ENCODE measurements around the gene KDM2B.

The KDM2B gene

DNA sequence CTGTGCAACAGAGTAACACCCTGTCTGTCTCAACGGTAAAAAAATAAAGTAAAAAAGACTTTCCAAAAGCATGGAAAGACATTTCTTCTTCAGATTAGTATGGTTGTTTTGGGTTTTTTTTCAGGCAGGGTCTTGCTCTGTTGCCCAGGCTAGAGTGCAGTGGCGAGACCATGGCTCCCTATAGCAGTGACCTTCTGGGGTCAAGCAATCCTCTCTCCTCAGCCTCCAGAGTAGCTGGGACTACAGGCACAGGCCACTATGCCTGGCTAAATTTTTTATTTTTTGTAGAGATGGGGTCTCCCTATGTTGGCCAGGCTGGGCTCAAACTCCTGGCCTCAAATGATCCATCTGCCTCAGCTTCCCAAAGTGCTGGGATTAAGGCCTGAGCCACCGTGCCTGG lies 72.8 kb downstream of the KDM2B start:
- no peak for DNase-seq (ENCODE audit: low read depth, low spot score)
- no peak for TF ChIP-seq CTCF (IDR thresholded peaks at IDR 0.05; ENCODE audit: low read depth, low read length)
- no peak overlapping the region for H3K4me3 ChIP-seq (ENCODE audit: low read depth, low read length)
- in situ Hi-C loops (cut with HindIII; ENCODE audit: low sequenced_read_pairs): no loop called here

DNA sequence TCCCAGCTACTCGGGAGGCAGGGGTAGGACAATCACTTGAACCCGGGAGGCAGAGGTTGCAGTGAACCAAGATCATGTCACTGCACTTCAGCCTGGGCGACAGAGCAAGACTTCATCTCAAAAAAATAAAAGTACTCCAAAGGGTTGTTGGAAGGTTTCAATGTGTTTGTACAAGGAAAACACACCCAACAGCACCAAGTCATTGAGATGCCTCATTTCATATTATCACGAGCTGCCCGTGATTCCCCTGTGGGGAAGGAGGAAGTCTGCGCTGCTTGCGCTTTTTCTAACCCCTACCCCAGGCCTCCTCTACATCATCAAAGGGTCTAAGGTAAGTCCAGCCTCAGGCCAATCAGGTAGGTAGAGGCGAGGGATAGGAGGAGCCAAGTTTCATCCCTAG lies 73.6 kb downstream of the KDM2B start:
- H3K4me3 ChIP-seq (ENCODE audit: low read depth, low read length): no peak overlapping the region
- no peak for TF ChIP-seq CTCF (IDR thresholded peaks at IDR 0.05; ENCODE audit: low read depth, low read length)
- DNase-seq (ENCODE audit: low read depth, low spot score): no peak
- in situ Hi-C loops (cut with HindIII; ENCODE audit: low sequenced_read_pairs): no loop called here

DNA sequence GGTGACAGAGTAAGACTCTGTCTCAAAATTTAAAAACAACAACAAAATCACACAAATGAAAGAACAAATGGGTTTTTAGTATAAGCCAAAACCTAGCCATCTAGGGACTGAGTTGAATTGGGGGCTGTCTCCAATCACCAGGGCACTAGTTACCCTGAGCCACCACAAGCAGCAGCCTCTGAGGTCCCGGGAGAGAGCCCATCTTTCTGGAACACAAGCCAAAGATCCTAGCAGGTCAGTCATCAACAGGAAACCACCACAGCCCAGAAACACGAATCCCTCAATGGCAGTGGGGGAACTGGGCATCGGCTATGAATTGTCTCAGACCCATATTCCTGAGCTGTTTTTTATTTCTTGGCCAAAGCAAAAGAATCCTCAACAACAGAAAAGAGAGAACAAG lies 75.3 kb downstream of the KDM2B start:
- no peak for DNase-seq (ENCODE audit: low read depth, low spot score)
- no peak for TF ChIP-seq CTCF (IDR thresholded peaks at IDR 0.05; ENCODE audit: low read depth, low read length)
- no peak overlapping the region for H3K4me3 ChIP-seq (ENCODE audit: low read depth, low read length)
- in situ Hi-C loops (cut with HindIII; ENCODE audit: low sequenced_read_pairs): no loop called here

GRCh38 chr12:121504505-121504904 lies 76.3 kb downstream of the KDM2B start:
- no peak for DNase-seq (ENCODE audit: low read depth, low spot score)
- no peak overlapping the region for H3K4me3 ChIP-seq (ENCODE audit: low read depth, low read length)
- TF ChIP-seq CTCF (IDR thresholded peaks at IDR 0.05; ENCODE audit: low read depth, low read length): no peak
- in situ Hi-C loops (cut with HindIII; ENCODE audit: low sequenced_read_pairs): no loop called here

GRCh38 chr12:121503395-121503794 lies 77.4 kb downstream of the KDM2B start:
- in situ Hi-C loops (cut with HindIII; ENCODE audit: low sequenced_read_pairs): no loop called here

DNA sequence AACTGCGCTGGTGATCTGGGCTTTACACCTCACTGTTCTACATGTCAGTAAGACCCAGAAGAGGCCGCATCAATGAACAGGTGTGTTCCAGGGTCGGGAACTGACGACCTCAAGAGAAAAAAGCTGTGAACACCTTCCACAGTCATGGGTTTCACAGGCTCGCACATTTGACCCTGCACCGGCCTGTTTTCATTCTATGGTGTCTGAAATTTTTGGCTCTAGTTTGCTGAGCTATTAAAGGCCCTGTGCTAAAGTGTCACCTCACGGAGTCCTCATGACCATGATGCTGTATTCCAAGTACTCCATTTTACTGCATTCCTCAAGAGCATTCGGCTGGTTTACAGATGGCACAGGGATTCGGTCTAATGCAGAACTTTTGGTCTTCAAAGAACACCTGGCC lies 78.9 kb downstream of the KDM2B start:
- TF ChIP-seq CTCF (IDR thresholded peaks at IDR 0.05; ENCODE audit: low read depth, low read length): no peak
- no peak for DNase-seq (ENCODE audit: low read depth, low spot score)
- H3K4me3 ChIP-seq (ENCODE audit: low read depth, low read length): no peak overlapping the region
- in situ Hi-C loops (cut with HindIII; ENCODE audit: low sequenced_read_pairs): no loop called here

More at GRCh38 chr12:121503395-121503794, 77.4 kb downstream of the KDM2B start:
- no peak overlapping the region for H3K4me3 ChIP-seq (ENCODE audit: low read depth, low read length)
- TF ChIP-seq CTCF (IDR thresholded peaks at IDR 0.05; ENCODE audit: low read depth, low read length): no peak
- no peak for DNase-seq (ENCODE audit: low read depth, low spot score)

Measured in astrocyte of the spinal cord (primary cell).